Endothelial cell of umbilical vein (primary cell): Measurements from ENCODE around the gene DUSP15. TPM values are rescaled to one million over a fixed set of nuclear protein-coding genes. Genes with fewer than 3 reads are reported as not detected.
A peak's percentile ranks its signal among the peaks of the same experiment; 100 is the strongest.

Experiments used
- BruUV-seq: library from RNA; stranded (reverse); fragments of 400-500 nt; replicated peaks from 2 replicates; lab custom pipeline; 2021; lab: Mats Ljungman, UMichigan
- CTCF ChIA-PET: fragments of 300-600, 350-600 bp; sonication (Branson Sonifier 250); formaldehyde crosslinking; loops from one replicate; lab custom pipeline; 2021; ENCODE audit warnings: antibody characterized with exemption, inconsistent platforms; lab: Charles Lee
- POLR2A ChIA-PET: fragments of 300-600, 350-600 bp; sonication (Branson Sonifier 250); formaldehyde crosslinking; loops from one replicate; lab custom pipeline; 2021; ENCODE audit warnings: antibody characterized with exemption, inconsistent platforms; lab: Charles Lee
- DNase-seq: peaks from one replicate; pipeline ENCODE4 v3.0.0-alpha.2; 2011; ENCODE audit warnings: low read depth, low spot score
- FAIRE-seq: peaks from 2 replicates; lab custom pipeline; 2011; peaks lifted over from hg19 to GRCh38; lab: Jason Lieb, UNC
- H2AFZ ChIP-seq: 2 replicates; pipeline ENCODE4 v1.6.0; 2012; ENCODE audit warnings: low read depth, low read length, control low read depth, inconsistent platforms
- H3K27ac ChIP-seq: 2 replicates; pipeline ENCODE4 v1.5.1; 2011; ENCODE audit warnings: low read depth, mild to moderate bottlenecking, control low read depth, low read length, moderate library complexity; ENCODE audit not compliant: insufficient read depth
- H3K27me3 ChIP-seq, 2 experiments: 2 replicates each; pipeline versions ENCODE4 v1.6.0 to v1.6.1; 2011; ENCODE audit warnings: low read length in 2 of 2, mixed read lengths in 1 of 2; ENCODE audit not compliant: control insufficient read depth in 2 of 2, insufficient read depth in 2 of 2
- H3K36me3 ChIP-seq, 2 experiments: 2 replicates in 1 of 2; 3 replicates in 1 of 2; pipeline ENCODE4 v1.5.1; 2011; ENCODE audit warnings: low read length in 2 of 2, mild to moderate bottlenecking in 1 of 2, moderate library complexity in 1 of 2; ENCODE audit not compliant: control insufficient read depth in 2 of 2, insufficient read depth in 2 of 2; ENCODE audit errors: extremely low read depth in 1 of 2
- H3K4me1 ChIP-seq: 3 replicates; pipeline ENCODE4 v1.5.1; 2011; ENCODE audit warnings: mild to moderate bottlenecking, low read length; ENCODE audit not compliant: control insufficient read depth, insufficient read depth; ENCODE audit errors: extremely low read depth
- H3K4me2 ChIP-seq: 2 replicates; pipeline ENCODE4 v1.6.1; 2011; ENCODE audit warnings: low read length, control low read depth, mixed read lengths; ENCODE audit not compliant: insufficient read depth
- H3K4me3 ChIP-seq, 3 experiments: fragments of 200-600 bp in 1 of 3; sonication (generic), shearing (Covaris generic) in 1 of 3; replicated peaks in 1 of 3; 2 replicates each; pipeline ENCODE4 v1.5.1; 2011 to 2016; ENCODE audit warnings: control low read depth in 3 of 3, low read length in 3 of 3, mild to moderate bottlenecking in 2 of 3, inconsistent platforms in 1 of 3, low read depth in 1 of 3, moderate library complexity in 1 of 3; ENCODE audit not compliant: insufficient read depth in 1 of 3
- H3K79me2 ChIP-seq: 2 replicates; pipeline ENCODE4 v1.6.0; 2012; ENCODE audit warnings: low read length, inconsistent platforms; ENCODE audit not compliant: control insufficient read depth, insufficient read depth
- H3K9ac ChIP-seq: replicated peaks from 2 replicates; pipeline ENCODE3; 2011; ENCODE audit warnings: low read length, control low read depth; ENCODE audit not compliant: insufficient read depth; ENCODE audit errors: extremely low read depth
- H3K9me1 ChIP-seq: replicated peaks from 3 replicates; pipeline ENCODE4 v1.6.0; 2011; ENCODE audit warnings: mild to moderate bottlenecking, low read length; ENCODE audit not compliant: control insufficient read depth, insufficient read depth; ENCODE audit errors: extremely low read depth
- H3K9me3 ChIP-seq: replicated peaks from 2 replicates; pipeline ENCODE4 v1.5.1; 2012; ENCODE audit warnings: low read length, inconsistent platforms; ENCODE audit not compliant: control insufficient read depth, insufficient read depth
- H4K20me1 ChIP-seq: replicated peaks from 2 replicates; pipeline ENCODE3; 2011; ENCODE audit warnings: mild to moderate bottlenecking, low read length; ENCODE audit not compliant: control insufficient read depth, insufficient read depth; ENCODE audit errors: extremely low read depth
- JUN ChIP-seq: IDR thresholded peaks from 2 replicates; pipeline ENCODE4 v1.6.1; 2011; ENCODE audit warnings: borderline replicate concordance, low read depth; ENCODE audit not compliant: insufficient read length, insufficient read depth
- MAX ChIP-seq: IDR thresholded peaks from 2 replicates; pipeline ENCODE4 v1.6.1; 2011; ENCODE audit not compliant: insufficient read depth, insufficient read length
- MYC ChIP-seq: IDR thresholded peaks from one replicate; pipeline ENCODE4 v1.6.1; 2011; ENCODE audit warnings: mild to moderate bottlenecking, low read depth, low read length
- dilution Hi-C: fragments of 300-500 bp; cut with MboI; formaldehyde crosslinking; loops from one replicate; pipeline ENCODE4 v1.15.0; 2019; ENCODE audit warnings: low sequenced_read_pairs; ENCODE audit not compliant: extremely low pct_ligation_motif_present
- intact Hi-C: fragments of 100-400 bp; cut with micrococcal nuclease; formaldehyde crosslinking; loops from one replicate; pipeline ENCODE4 v1.10.0; 2022
- polyA plus RNA-seq, 4 experiments: library from polyadenylated mRNA; depleted of rRNA in 3 of 4; stranded (reverse) in 3 of 4; unstranded in 1 of 4; fragments of >200 nt; gene quantifications; 2 replicates each; pipeline versions ENCODE4 v1.2.1 to v1.2.3, GENCODE V29; 2011 to 2012; ENCODE audit warnings: missing spikeins in 1 of 4
- total RNA-seq: library from RNA; stranded (reverse); gene quantifications from 2 replicates; pipeline ENCODE4 v1.2.3, GENCODE V29; 2021
- TF ChIP-seq, protein P1 (sequence below), 2 donors: IDR thresholded peaks; 1 replicate in 1 of 2; 2 replicates in 1 of 2; pipeline ENCODE4 v1.5.1; 2011; ENCODE audit warnings: low read length in 2 of 2, mild to moderate bottlenecking in 2 of 2, moderate library complexity in 2 of 2, control low read depth in 1 of 2, inconsistent platforms in 1 of 2, low read depth in 1 of 2; ENCODE audit not compliant: insufficient read depth in 1 of 2; ENCODE audit errors: extremely low read depth in 1 of 2

The DUSP15 gene
- total and polyA plus RNA-seq, 2 donors (not counting 3 experiments of a cell fraction or from before 2014, with no cell fraction given): 0.33 TPM; not detected in 1

DNA sequence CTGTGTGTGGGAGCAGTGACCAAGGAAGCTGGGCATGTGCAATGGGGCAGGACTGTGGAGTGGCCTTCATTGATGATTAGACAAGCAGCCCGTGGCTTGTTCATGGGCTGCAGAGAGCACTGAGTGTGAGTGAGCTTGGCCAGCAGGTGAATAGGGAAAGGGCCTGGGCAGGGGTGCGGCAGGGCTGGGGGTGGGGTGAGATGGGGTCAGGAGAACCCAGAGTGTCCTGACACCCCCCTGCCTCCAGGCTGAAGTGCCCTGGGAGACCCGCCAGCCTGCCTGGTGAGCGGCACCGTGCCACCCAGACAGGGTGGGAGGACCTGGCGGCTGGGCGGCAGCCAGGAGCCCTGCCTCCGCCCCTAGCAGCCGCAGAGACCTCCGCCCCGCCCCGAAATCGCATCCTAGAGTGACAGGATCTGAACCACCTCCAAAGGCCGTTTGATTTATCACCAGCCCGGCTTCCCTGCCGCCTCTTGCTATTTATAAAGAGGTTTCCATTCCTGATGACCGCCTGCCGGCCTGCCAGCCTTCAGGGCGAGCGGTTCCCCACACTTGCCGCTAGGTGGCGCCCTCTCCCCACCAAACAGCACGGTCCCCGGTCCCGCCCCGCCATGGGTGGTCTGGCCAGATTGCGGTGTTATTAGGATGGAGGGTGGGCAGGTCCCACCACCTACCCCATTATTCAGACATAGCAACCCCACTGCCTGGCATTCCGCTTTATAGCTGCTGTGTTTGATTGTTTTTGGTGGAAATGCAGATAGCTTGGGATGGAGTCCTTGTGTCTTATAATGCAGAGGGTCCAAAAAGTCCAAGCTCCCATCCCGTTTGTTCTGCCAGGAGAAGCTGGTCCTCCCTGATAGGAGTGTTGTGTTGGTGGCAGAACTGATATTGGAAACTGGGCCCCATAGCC, 47.7 kb downstream of the DUSP15 start:
- H3K9me3 ChIP-seq: no peaks in the 10 kb centered on the region
- dilution Hi-C loops (no loop called here), intact Hi-C loops (loop anchor here (1.0 kb wide), 8 partner anchors 11 to 830 kb away; partner anchors contain the start of gene PDRG1)
- H3K4me3 ChIP-seq: no peak overlapping the region
- peak overlapping the region; percentile 26 for H3K27ac ChIP-seq
- H3K4me1 ChIP-seq: peaks cover 22% of the 10 kb centered on the region
- no peak overlapping the region for H3K4me2 ChIP-seq
- FAIRE-seq: peak; percentile 94
- no peaks in the 10 kb centered on the region for H4K20me1 ChIP-seq
- no peaks in the 10 kb centered on the region for H3K36me3 ChIP-seq
- CTCF ChIA-PET: interaction anchor here (0.7 to 25.3 kb wide), 19 partner anchors 8 to 956 kb away, joined by 3 to 619 read pairs (median 4); partner anchors contain the start of genes FOXS1 and PDRG1
- H3K27me3 ChIP-seq: no peaks in the 10 kb centered on the region
- TF ChIP-seq MYC: no peak
- TF ChIP-seq, protein P1, sequence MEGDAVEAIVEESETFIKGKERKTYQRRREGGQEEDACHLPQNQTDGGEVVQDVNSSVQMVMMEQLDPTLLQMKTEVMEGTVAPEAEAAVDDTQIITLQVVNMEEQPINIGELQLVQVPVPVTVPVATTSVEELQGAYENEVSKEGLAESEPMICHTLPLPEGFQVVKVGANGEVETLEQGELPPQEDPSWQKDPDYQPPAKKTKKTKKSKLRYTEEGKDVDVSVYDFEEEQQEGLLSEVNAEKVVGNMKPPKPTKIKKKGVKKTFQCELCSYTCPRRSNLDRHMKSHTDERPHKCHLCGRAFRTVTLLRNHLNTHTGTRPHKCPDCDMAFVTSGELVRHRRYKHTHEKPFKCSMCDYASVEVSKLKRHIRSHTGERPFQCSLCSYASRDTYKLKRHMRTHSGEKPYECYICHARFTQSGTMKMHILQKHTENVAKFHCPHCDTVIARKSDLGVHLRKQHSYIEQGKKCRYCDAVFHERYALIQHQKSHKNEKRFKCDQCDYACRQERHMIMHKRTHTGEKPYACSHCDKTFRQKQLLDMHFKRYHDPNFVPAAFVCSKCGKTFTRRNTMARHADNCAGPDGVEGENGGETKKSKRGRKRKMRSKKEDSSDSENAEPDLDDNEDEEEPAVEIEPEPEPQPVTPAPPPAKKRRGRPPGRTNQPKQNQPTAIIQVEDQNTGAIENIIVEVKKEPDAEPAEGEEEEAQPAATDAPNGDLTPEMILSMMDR (IDR thresholded peaks at IDR 0.05; ENCODE audit: extremely low read depth in 1 of 2, insufficient read depth in 1 of 2, low read depth in 1 of 2, low read length in 2 of 2): peak; percentile 96 to 97
- TF ChIP-seq MAX: no peak
- TF ChIP-seq JUN: no peak
- H2AFZ ChIP-seq: peak overlapping the region; percentile 53
- DNase-seq: peak; percentile 62
- no TSS peak for BruUV-seq
- H3K9me1 ChIP-seq: no peaks in the 10 kb centered on the region
- POLR2A ChIA-PET: no interaction called here
- no peak overlapping the region for H3K9ac ChIP-seq
- no peaks in the 10 kb centered on the region for H3K79me2 ChIP-seq
